ENCODE results near the gene CNTD1. TPM values are rescaled to one million over a fixed set of nuclear protein-coding genes. Genes with fewer than 3 reads are reported as not detected.

CNTD1 gene
- total RNA-seq, 1 donor: 0.54 TPM

GRCh38 chr17:42783791-42784138 lies 14.9 kb upstream of the CNTD1 start:
- DNase-seq (ENCODE audit: low read depth): no peak
- TF ChIP-seq CTCF (IDR thresholded peaks at IDR 0.05; ENCODE audit: insufficient read depth, low read length): no peak
- H3K4me3 ChIP-seq (ENCODE audit: low read depth, low read length): no peak overlapping the region

GRCh38 chr17:42784409-42784808 lies 14.3 kb upstream of the CNTD1 start:
- no peak overlapping the region for H3K4me3 ChIP-seq (ENCODE audit: low read depth, low read length)
- DNase-seq (ENCODE audit: low read depth): no peak
- no peak for TF ChIP-seq CTCF (IDR thresholded peaks at IDR 0.05; ENCODE audit: insufficient read depth, low read length)

- no peak for DNase-seq (ENCODE audit: low read depth)
- no peak overlapping the region for H3K4me3 ChIP-seq (ENCODE audit: low read depth, low read length)
- no peak for TF ChIP-seq CTCF (IDR thresholded peaks at IDR 0.05; ENCODE audit: insufficient read depth, low read length)
Observed at GRCh38 chr17:42784811-42785592, 13.7 kb upstream of the CNTD1 start.

- no peak for DNase-seq (ENCODE audit: low read depth)
- no peak overlapping the region for H3K4me3 ChIP-seq (ENCODE audit: low read depth, low read length)
- no peak for TF ChIP-seq CTCF (IDR thresholded peaks at IDR 0.05; ENCODE audit: insufficient read depth, low read length)
Observed at GRCh38 chr17:42787266-42787665, 11.4 kb upstream of the CNTD1 start.

GRCh38 chr17:42791948-42792347 lies 6.7 kb upstream of the CNTD1 start:
- no peak overlapping the region for H3K4me3 ChIP-seq (ENCODE audit: low read depth, low read length)
- no peak for DNase-seq (ENCODE audit: low read depth)
- TF ChIP-seq CTCF (IDR thresholded peaks at IDR 0.05; ENCODE audit: insufficient read depth, low read length): no peak

GRCh38 chr17:42792545-42792944 lies 6.1 kb upstream of the CNTD1 start:
- H3K4me3 ChIP-seq (ENCODE audit: low read depth, low read length): no peak overlapping the region
- no peak for DNase-seq (ENCODE audit: low read depth)
- TF ChIP-seq CTCF (IDR thresholded peaks at IDR 0.05; ENCODE audit: insufficient read depth, low read length): no peak

- TF ChIP-seq CTCF (IDR thresholded peaks at IDR 0.05; ENCODE audit: insufficient read depth, low read length): no peak
- no peak overlapping the region for H3K4me3 ChIP-seq (ENCODE audit: low read depth, low read length)
- DNase-seq (ENCODE audit: low read depth): no peak
Observed at GRCh38 chr17:42795061-42795460, 3.6 kb upstream of the CNTD1 start.

All from fibroblast of the aortic adventitia (primary cell).